LNCAP (cell line): ENCODE measurements around the gene CBFB.

ENCODE experiments used
- CTCF ChIP-seq: fragments of 450-650 bp; IDR thresholded peaks from 2 replicates; pipeline ENCODE4 v1.5.1; 2017; ENCODE audit warnings: mild to moderate bottlenecking

Gene CBFB

GRCh38 chr16:67082891-67083290 lies 53.9 kb downstream of the CBFB start:
- no peak for TF ChIP-seq CTCF

GRCh38 chr16:67084345-67085028 lies 55.5 kb downstream of the CBFB start:
- TF ChIP-seq CTCF: no peak

- TF ChIP-seq CTCF: no peak
Measured at GRCh38 chr16:67086822-67087221, 57.9 kb downstream of the CBFB start.

- TF ChIP-seq CTCF: no peak
Measured at GRCh38 chr16:67087291-67087690, 58.3 kb downstream of the CBFB start.

- no peak for TF ChIP-seq CTCF
Measured at GRCh38 chr16:67087803-67088202, 58.9 kb downstream of the CBFB start.

GRCh38 chr16:67088551-67088950 lies 59.6 kb downstream of the CBFB start:
- no peak for TF ChIP-seq CTCF

- no peak for TF ChIP-seq CTCF
Measured at GRCh38 chr16:67089101-67089500, 60.2 kb downstream of the CBFB start.
